Fibroblast of the aortic adventitia (primary cell): ENCODE results near the gene DNAJA2. TPM values are rescaled to one million over a fixed set of nuclear protein-coding genes. Genes with fewer than 3 reads are reported as not detected.

Source experiments
- DNase-seq: peaks from one replicate; pipeline ENCODE4 v3.0.0-alpha.2; 2010; ENCODE audit warnings: low read depth
- H3K4me3 ChIP-seq: 2 replicates; pipeline ENCODE4 v1.5.1; 2011; ENCODE audit warnings: low read depth, mild to moderate bottlenecking, control low read depth, low read length, moderate library complexity
- CTCF ChIP-seq: IDR thresholded peaks from 2 replicates; pipeline ENCODE4 v1.5.1; 2011; ENCODE audit warnings: mild to moderate bottlenecking, low read length, control low read depth, inconsistent platforms; ENCODE audit not compliant: insufficient read depth
- total RNA-seq: library from RNA; depleted of rRNA; stranded (reverse); fragments of >200 nt; gene quantifications from 2 replicates; pipeline ENCODE4 v1.2.3, GENCODE V29; 2012; ENCODE audit warnings: low replicate concordance

Gene DNAJA2
- total RNA-seq: 66.9 and 117 TPM in 2 replicates

- peak; percentile 84 for DNase-seq
- TF ChIP-seq CTCF: no peak
- H3K4me3 ChIP-seq: peak within 1 kb of the TSS; percentile 73
These were observed at the start of gene DNAJA2 for GRCh38 chr16:46973207-46973995. Gene DNAJA2 (minus strand): TSS chr16:46973674. CDS start chr16:46973572, 102 bp downstream.

- no peak for DNase-seq
These were observed 46.1 kb upstream of the DNAJA2 start for GRCh38 chr16:47019568-47019967.

GRCh38 chr16:47018223-47018891, 44.9 kb upstream of the DNAJA2 start:
- DNase-seq: peak; percentile 20
- peak; percentile 35 for TF ChIP-seq CTCF
- H3K4me3 ChIP-seq: no peak overlapping the region

More at GRCh38 chr16:47019568-47019967, 46.1 kb upstream of the DNAJA2 start:
- no peak overlapping the region for H3K4me3 ChIP-seq
- peak; percentile 30 for TF ChIP-seq CTCF

- TF ChIP-seq CTCF: no peak
- no peak for DNase-seq
- H3K4me3 ChIP-seq: no peak overlapping the region
These were observed 44.2 kb upstream of the DNAJA2 start for GRCh38 chr16:47017636-47018035.

- no peak for DNase-seq
- H3K4me3 ChIP-seq: no peak overlapping the region
- TF ChIP-seq CTCF: no peak
These were observed 43.2 kb upstream of the DNAJA2 start for GRCh38 chr16:47016700-47017133.

GRCh38 chr16:47013910-47014309, 40.4 kb upstream of the DNAJA2 start:
- DNase-seq: no peak
- H3K4me3 ChIP-seq: no peak overlapping the region
- TF ChIP-seq CTCF: no peak
